Kidney epithelial cell (primary cell): ENCODE results near the gene SGSM1. TPM values are rescaled to one million over a fixed set of nuclear protein-coding genes. Genes with fewer than 3 reads are reported as not detected.

Source experiments
- DNase-seq: peaks from one replicate; pipeline ENCODE4 v3.0.0-alpha.2; 2010; ENCODE audit warnings: low read depth
- H3K27me3 ChIP-seq: 2 replicates; pipeline ENCODE4 v1.6.0; 2011; ENCODE audit warnings: low read length; ENCODE audit not compliant: control insufficient read depth, insufficient read depth
- H3K36me3 ChIP-seq: 2 replicates; pipeline ENCODE4 v1.5.1; 2011; ENCODE audit warnings: low read length; ENCODE audit not compliant: control insufficient read depth, insufficient read depth
- H3K4me3 ChIP-seq: 2 replicates; pipeline ENCODE4 v1.5.1; 2011; ENCODE audit warnings: low read depth, mild to moderate bottlenecking, control low read depth, low read length
- CTCF ChIP-seq: IDR thresholded peaks from 2 replicates; pipeline ENCODE4 v1.5.1; 2011; ENCODE audit warnings: mild to moderate bottlenecking, moderate library complexity, low read length, control low read depth, inconsistent platforms; ENCODE audit not compliant: insufficient read depth, poor library complexity, severe bottlenecking
- total RNA-seq: library from RNA; depleted of rRNA; stranded (reverse); fragments of >200 nt; gene quantifications from 2 replicates; pipeline ENCODE4 v1.2.3, GENCODE V29; 2015

The SGSM1 gene
- total RNA-seq, 1 donor from 2014 or later, result 0.25 TPM

- Histone ChIP-seq H3K36me3 (no peaks in the 10 kb centered on the region), H3K4me3 (no peak overlapping the region), H3K27me3 (no peaks in the 10 kb centered on the region)
- TF ChIP-seq CTCF, result no peak
- DNase-seq, result no peak
These were observed 114.0 kb downstream of the SGSM1 start for GRCh38 chr22:24920029-24920428.

- Histone ChIP-seq H3K27me3 (no peaks in the 10 kb centered on the region), H3K36me3 (no peaks in the 10 kb centered on the region), H3K4me3 (no peak overlapping the region)
- no peak for TF ChIP-seq CTCF
- DNase-seq, result no peak
These were observed 119.8 kb downstream of the SGSM1 start for GRCh38 chr22:24925586-24926427.

GRCh38 chr22:24926428-24926725 lies 120.4 kb downstream of the SGSM1 start:
- DNase-seq, result no peak
- no peaks in the 10 kb centered on the region for H3K27me3 ChIP-seq

GRCh38 chr22:24926849-24927579 lies 121.0 kb downstream of the SGSM1 start:
- TF ChIP-seq CTCF, result no peak
- DNase-seq, result no peak
- Histone ChIP-seq H3K36me3 (no peaks in the 10 kb centered on the region), H3K4me3 (no peak overlapping the region), H3K27me3 (no peaks in the 10 kb centered on the region)

More at GRCh38 chr22:24926428-24926725, 120.4 kb downstream of the SGSM1 start:
- no peak overlapping the region for H3K4me3 ChIP-seq
- no peaks in the 10 kb centered on the region for H3K36me3 ChIP-seq
- TF ChIP-seq CTCF, result no peak

DNA sequence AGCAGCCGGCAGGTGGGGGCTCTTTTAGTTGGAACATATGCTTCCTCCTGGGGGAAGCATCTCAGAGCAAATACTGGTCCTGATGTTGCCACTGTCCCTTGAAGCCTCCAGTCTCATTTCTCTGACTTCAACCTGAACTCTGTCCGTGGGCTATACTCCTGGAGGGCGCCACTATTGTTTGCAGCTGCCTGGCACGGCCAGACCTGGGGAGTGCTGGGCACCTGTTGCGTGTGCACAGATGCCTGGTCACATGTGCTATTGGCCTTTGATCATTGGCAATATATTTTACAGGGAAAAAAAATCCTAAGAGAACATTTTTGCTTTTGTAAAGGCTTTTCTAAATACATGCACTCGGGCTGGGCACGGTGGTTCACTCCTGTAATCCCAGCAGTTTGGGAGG lies 122.3 kb downstream of the SGSM1 start:
- Histone ChIP-seq H3K27me3 (no peaks in the 10 kb centered on the region), H3K36me3 (no peaks in the 10 kb centered on the region), H3K4me3 (no peak overlapping the region)
- DNase-seq, result no peak
- no peak for TF ChIP-seq CTCF

GRCh38 chr22:24930678-24931077 lies 124.7 kb downstream of the SGSM1 start:
- Histone ChIP-seq H3K27me3 (no peaks in the 10 kb centered on the region), H3K4me3 (no peak overlapping the region), H3K36me3 (no peaks in the 10 kb centered on the region)
- DNase-seq, result no peak
- no peak for TF ChIP-seq CTCF
